Right lobe of liver (tissue), 6 donors: ENCODE data around the gene P2RY8. TPM values are rescaled to one million over a fixed set of nuclear protein-coding genes. Genes with fewer than 3 reads are reported as not detected.
A peak's percentile ranks its signal among the peaks of the same experiment; 100 is the strongest.

Experiments used
- ATAC-seq, 4 donors: fragments of 200-7000 bp; cut with Tn5 transposase; one replicate each; pipeline ENCODE4 v1.9.1; 2020; ENCODE audit warnings: mild to moderate bottlenecking in 4 of 4, moderate library complexity in 4 of 4
- DNase-seq, 3 donors: peaks; one replicate each; pipeline ENCODE4 v3.0.0-alpha.2; 2020
- H3K27ac ChIP-seq, 3 donors: fragments of 200-600 bp; one replicate each; pipeline ENCODE4 v1.8.0; 2022
- H3K27me3 ChIP-seq, 2 donors: fragments of 200-600 bp; one replicate each; pipeline ENCODE4 v1.8.0; 2022
- H3K36me3 ChIP-seq, 4 donors: fragments of 200-600 bp; sonication (generic) in 1 of 4; one replicate each; pipeline versions ENCODE4 v1.5.1 to v1.8.0; 2017 to 2022; ENCODE audit warnings: control low read depth in 1 of 4
- H3K4me1 ChIP-seq, 4 donors: fragments of 200-600 bp; sonication (generic) in 1 of 4; one replicate each; pipeline versions ENCODE4 v1.5.1 to v1.8.0; 2017 to 2022; ENCODE audit warnings: control low read depth in 1 of 4
- H3K4me3 ChIP-seq, 3 donors: fragments of 200-600 bp; one replicate each; pipeline ENCODE4 v1.8.0; 2022
- H3K9me3 ChIP-seq, 4 donors: fragments of 200-600 bp; sonication (generic) in 1 of 4; one replicate each; pipeline versions ENCODE4 v1.5.1 to v1.8.0; 2017 to 2022; ENCODE audit warnings: control low read depth in 1 of 4
- POLR2A ChIP-seq: fragments of 450-650 bp; IDR thresholded peaks from one replicate; pipeline ENCODE4 v1.6.1; 2017; ENCODE audit warnings: antibody characterized with exemption, mild to moderate bottlenecking
- WGBS: methylation state at CpG from one replicate; pipeline ENCODE4 v1.1.6; 2018; ENCODE audit warnings: low coverage, low lambda C conversion rate; ENCODE audit not compliant: insufficient coverage; ENCODE audit errors: missing lambda C conversion rate; 5-methylcytosine and 5-hydroxymethylcytosine counted together
- intact Hi-C, 2 donors: fragments of 100-400 bp; cut with DNase I; formaldehyde crosslinking; loops; one replicate each; pipeline versions ENCODE4 v1.11.2 to v1.14.1; 2022
- total RNA-seq, 6 experiments: library from RNA; depleted of rRNA in 2 of 6; stranded (reverse); fragments of >200 nt in 2 of 6; fragmentation: NEBNext Ultra II Directional in 3 of 6; extraction: Animal tissue kit (Norgen Biotek cat#: 25700) in 3 of 6; gene quantifications; one replicate each; pipeline versions ENCODE4 v1.1.0 to v1.2.4, GENCODE V29; 2016 to 2023
- TF ChIP-seq, protein P1 (sequence below), 4 donors: fragments of 200-600 bp in 3 of 4; fragments of 450-650 bp in 1 of 4; IDR thresholded peaks; one replicate each; pipeline versions ENCODE4 v1.5.1 to v1.8.0; 2016 to 2022; ENCODE audit warnings: antibody characterized with exemption in 4 of 4, mild to moderate bottlenecking in 2 of 4
- donor health status: DM: no; HTN: yes; CAD: no.
- donor health status: DM: no; HTN: no; CAD: no.
- donor health status: DM: no; HTN: no; CAD: no.
- donor health status: DM: no; HTN: yes; CAD: no.
- donor health status: DM: no; HTN: yes; CAD: no.

The P2RY8 gene
- total RNA-seq, 6 experiments from 2014 or later: 0.37 to 0.87 (median 0.73) TPM

DNA sequence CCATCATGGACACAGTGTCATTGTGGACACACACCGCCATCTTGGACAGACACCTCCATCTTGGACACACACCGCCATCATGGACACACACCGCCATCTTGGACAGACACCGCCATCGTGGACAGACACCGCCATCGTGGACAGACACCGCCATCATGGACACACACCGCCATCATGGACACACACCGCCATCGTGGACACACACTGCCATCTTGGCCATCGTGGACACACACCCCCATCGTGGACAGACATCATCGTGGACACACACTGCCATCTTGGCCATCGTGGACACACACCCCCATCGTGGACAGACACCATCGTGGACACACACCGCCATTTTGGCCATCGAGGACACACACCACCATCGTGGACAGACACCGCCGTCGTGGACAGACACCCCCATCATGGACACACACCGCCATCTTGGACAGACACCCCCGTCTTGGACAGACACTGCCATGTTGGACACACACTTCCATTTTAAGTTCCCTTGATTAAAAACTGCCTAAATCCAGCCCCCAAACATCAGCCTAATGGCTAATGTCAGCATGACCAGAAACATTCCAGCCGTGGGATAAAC, 93.4 kb downstream of the P2RY8 start:
- WGBS: 88% methylated on average over 11 of the region's 26 CpGs

DNA sequence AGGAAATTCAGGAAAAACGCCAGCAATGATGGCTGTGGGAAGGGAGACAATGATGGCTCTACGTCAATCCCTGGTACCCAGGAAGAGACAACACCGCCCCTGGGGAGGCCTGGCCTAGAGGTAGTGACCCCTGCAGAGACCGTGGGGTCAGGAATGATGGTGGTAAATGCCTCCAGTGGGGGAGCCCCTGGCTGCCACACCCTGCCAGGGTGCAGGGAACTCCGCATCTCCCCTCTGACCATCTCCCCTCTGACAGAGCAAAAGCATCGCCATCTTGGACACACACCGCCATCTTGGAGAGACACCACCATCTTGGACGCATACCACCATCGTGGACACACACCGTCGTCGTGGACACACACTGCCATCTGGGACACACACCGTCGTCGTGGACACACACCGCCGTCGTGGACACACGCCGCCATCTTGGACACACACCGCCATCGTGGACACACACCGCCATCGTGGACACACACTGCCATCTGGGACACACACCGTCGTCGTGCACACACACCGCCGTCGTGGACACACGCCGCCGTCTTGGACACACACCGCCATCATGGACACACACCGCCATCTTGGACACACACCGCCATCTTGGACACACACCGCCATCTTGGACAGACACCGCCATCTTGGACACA, 94.1 kb downstream of the P2RY8 start:
- intact Hi-C loops: no loop called here
- TF ChIP-seq, protein P1, sequence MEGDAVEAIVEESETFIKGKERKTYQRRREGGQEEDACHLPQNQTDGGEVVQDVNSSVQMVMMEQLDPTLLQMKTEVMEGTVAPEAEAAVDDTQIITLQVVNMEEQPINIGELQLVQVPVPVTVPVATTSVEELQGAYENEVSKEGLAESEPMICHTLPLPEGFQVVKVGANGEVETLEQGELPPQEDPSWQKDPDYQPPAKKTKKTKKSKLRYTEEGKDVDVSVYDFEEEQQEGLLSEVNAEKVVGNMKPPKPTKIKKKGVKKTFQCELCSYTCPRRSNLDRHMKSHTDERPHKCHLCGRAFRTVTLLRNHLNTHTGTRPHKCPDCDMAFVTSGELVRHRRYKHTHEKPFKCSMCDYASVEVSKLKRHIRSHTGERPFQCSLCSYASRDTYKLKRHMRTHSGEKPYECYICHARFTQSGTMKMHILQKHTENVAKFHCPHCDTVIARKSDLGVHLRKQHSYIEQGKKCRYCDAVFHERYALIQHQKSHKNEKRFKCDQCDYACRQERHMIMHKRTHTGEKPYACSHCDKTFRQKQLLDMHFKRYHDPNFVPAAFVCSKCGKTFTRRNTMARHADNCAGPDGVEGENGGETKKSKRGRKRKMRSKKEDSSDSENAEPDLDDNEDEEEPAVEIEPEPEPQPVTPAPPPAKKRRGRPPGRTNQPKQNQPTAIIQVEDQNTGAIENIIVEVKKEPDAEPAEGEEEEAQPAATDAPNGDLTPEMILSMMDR (IDR thresholded peaks at IDR 0.05): no peak
- no peak for TF ChIP-seq POLR2A
- no peak overlapping the region for H3K27ac ChIP-seq
- ATAC-seq (no peak), DNase-seq (peak in 2 of 3 donors; percentile 6 to 23)
- 73% methylated on average over 9 of the region's 38 CpGs for WGBS
- no peaks in the 10 kb centered on the region for H3K36me3 ChIP-seq
- H3K9me3 ChIP-seq: no peaks in the 10 kb centered on the region
- H3K4me1 ChIP-seq: peaks cover 0 to 5% (median 2%) of the 10 kb centered on the region in 4 donors
- no peak overlapping the region for H3K4me3 ChIP-seq
- no peaks in the 10 kb centered on the region for H3K27me3 ChIP-seq

More for the DNA sequence above, 93.4 kb downstream of the P2RY8 start:
- no peaks in the 10 kb centered on the region for H3K9me3 ChIP-seq
- DNase-seq: peak; percentile 5 to 49 (median 25)
- H3K27ac ChIP-seq: no peak overlapping the region
- no peak overlapping the region for H3K4me3 ChIP-seq
- H3K27me3 ChIP-seq: no peaks in the 10 kb centered on the region
- H3K4me1 ChIP-seq: peaks cover 0 to 5% (median 2%) of the 10 kb centered on the region in 4 donors
- TF ChIP-seq, protein P1 (IDR thresholded peaks at IDR 0.05): no peak
- TF ChIP-seq POLR2A: no peak
- ATAC-seq: no peak
- H3K36me3 ChIP-seq: no peaks in the 10 kb centered on the region
- intact Hi-C loops: no loop called here

DNA sequence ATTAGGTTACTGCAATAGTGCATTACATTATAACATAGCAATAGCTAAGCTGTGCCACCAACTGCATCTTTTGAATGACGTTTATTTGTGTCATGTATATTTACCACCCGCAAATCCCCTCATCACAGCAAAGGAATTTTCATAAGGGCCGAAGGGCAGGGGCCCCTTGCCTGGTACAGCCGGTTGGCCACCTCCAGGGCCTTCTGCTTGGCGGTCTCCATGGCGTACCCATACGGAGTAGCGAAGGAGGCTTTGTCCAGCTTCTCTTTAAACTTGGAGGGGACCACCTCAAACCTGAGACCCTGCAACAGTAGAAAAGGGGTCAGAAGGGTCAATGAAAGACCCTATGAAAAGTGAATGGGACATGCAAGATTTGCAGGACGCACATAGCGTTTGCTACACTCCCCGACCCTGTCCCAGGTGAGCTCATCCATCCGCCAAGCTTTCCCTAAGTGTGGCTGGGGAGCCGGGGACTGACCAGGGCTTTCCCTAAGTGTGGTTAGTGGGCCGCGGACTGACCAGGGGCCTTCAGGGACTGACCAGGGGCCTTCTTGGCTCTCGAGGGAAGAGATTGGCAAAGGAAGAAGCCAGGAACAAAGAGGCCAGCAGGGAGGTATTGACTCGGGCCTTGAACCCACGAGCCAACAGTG, 94.8 kb downstream of the P2RY8 start:
- WGBS: 95% methylated on average over 11 of the region's 18 CpGs
- ATAC-seq: no peak
- no peaks in the 10 kb centered on the region for H3K36me3 ChIP-seq
- no peaks in the 10 kb centered on the region for H3K9me3 ChIP-seq
- peaks cover 0 to 5% (median 2%) of the 10 kb centered on the region in 4 donors for H3K4me1 ChIP-seq
- DNase-seq: peak in 1 of 3 donors; percentile 31
- intact Hi-C loops: no loop called here
- H3K27ac ChIP-seq: no peak overlapping the region
- no peak for TF ChIP-seq POLR2A
- TF ChIP-seq, protein P1 (IDR thresholded peaks at IDR 0.05): no peak
- no peak overlapping the region for H3K4me3 ChIP-seq
- H3K27me3 ChIP-seq: no peaks in the 10 kb centered on the region

DNA sequence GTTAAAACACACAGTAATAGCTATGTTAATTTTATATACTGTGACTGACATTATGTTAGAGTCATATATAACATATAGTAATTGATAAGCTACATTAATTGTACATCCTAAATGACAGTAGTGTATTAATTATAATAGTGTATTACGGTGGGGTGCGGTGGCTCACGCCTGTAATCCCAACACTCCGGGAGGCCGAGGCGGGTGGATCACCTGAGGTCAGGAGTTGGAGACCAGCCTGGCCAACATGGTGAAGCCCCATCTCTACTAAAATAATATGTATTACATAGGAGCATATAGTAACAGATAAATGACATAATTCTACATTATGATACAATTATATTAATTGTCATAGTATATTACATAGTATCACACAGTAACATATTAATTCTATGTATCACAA, 96.5 kb downstream of the P2RY8 start:
- Histone ChIP-seq H3K27ac (peak overlapping the region in 1 of 3 donors; percentile 24), H3K4me3 (no peak overlapping the region), H3K27me3 (no peaks in the 10 kb centered on the region), H3K9me3 (no peaks in the 10 kb centered on the region), H3K36me3 (peaks cover 0 to 2% (median 0%) of the 10 kb centered on the region in 4 donors), H3K4me1 (peaks cover 0 to 5% (median 2%) of the 10 kb centered on the region in 4 donors)
- ATAC-seq: no peak
- TF ChIP-seq, protein P1 (IDR thresholded peaks at IDR 0.05): no peak
- no peak for TF ChIP-seq POLR2A
- WGBS: 97% methylated on average over 6 of the region's 6 CpGs
- intact Hi-C loops: no loop called here
- DNase-seq: peak in 2 of 3 donors; percentile 8 to 20
